Skeletal muscle cell (primary cell): Measurements from ENCODE around the gene ZNF880.
"Not testable (repeated sequence)": the region's sequence is repeated elsewhere in the genome, so short reads cannot be mapped to it uniquely, and the experiment has no call there.

Experiments
- DNase-seq: peaks from one replicate; pipeline ENCODE4 v3.0.0-alpha.2; 2010; ENCODE audit warnings: low read depth
- H3K4me3 ChIP-seq: 2 replicates; pipeline ENCODE4 v1.5.1; 2011; ENCODE audit warnings: low read depth, mild to moderate bottlenecking, control low read depth, low read length, moderate library complexity

ZNF880 gene

DNA sequence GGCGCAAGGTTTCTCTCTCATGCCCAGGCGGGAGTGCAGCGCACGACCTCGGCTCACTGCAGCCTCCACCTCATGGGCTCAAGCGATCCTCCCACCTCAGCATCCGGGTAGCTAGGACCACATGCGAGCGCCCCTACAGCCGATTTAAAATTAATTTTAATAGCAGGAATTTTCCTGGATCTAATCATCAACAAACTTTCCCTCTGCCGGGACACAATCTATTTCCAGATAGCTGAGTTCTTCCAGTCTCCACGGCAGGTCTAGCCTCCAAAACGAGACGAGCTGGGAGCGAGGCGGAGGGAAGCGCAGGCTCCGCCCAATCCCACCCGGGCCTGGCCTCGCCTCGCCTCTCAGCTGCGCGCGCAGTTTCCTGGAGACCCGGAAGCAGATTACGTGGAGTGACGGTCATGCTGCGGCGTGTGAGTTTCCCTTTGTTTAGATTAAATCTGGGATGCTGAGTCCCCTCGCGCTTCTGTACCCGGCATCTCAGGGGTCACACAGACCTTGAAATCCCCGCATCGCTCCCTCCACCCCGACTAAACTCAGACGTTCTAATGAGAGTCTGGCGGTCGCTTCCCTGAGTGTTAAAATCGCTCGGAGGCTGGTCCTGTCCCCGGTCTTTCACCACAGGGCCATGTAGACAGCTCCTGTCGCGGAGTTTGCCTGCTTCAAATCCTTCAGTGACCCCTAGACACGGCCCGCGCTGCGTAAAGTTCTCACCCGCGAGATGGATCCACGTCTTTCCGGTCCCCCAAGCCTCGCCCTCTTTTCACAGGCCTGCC lies at the start of gene ZNF880:
TSS of gene ZNF880 (plus strand) at position 365 of the 782 bp plus-strand sequence. CDS start at position 408, 43 bp downstream.
- DNase-seq, result peak; percentile 72
- peak within 1 kb of the TSS; percentile 67 for H3K4me3 ChIP-seq

DNA sequence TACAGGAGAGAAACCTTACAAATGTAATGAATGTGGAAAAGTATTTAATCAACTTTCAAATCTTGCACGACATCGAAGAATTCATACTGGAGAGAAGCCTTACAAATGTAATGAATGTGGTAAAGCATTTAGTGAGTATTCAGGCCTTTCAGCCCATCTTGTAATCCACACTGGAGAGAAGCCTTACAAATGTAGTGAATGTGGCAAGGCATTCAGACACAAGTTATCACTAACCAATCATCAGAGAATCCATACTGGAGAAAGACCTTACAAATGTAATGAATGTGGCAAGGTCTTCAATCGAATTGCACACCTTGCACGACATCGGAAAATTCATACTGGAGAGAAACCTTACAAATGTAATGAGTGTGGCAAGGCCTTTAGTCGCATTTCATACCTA lies 47.3 kb upstream of the ZNF880 start:
- H3K4me3 ChIP-seq, result no peak overlapping the region
- DNase-seq, result no peak

DNA sequence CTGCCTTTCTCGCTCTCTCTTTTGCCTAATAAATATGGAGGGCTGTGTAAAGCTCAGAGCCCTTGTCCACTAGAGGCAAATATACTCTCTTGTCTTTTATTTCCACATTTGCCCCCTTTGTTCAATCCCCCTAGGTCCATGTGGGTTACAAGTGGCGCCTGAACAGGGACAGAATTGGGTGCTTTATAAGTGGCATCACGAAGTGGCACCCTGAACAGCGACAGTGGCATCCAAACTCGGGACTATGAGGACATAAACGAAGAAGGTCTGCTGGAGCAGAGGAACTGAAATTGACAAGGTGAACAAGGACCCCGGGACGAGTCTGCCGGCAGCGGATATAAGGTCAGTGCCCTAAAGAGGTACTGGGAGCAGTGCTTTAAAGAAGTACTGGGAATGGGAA lies 38.0 kb upstream of the ZNF880 start:
- no peak overlapping the region for H3K4me3 ChIP-seq
- DNase-seq, result no peak

DNA sequence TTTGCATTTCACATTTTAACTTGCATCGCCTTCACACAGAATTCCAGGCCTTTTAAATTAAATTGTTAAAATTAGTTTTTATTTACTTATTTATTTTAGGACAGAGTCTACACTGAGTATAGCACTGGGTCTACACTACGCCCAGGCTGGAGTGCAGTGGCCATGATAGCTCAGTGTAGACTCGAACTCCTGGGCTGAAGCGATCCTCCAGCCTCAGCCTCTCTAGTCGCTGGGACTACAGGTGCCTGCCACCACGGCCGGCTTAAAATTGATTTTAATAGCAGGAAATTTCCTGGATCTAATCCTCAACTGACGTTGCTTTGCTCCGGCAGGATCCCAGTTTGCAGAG lies 34.0 kb upstream of the ZNF880 start:
- DNase-seq, result no peak
- peak overlapping the region; percentile 94 for H3K4me3 ChIP-seq

DNA sequence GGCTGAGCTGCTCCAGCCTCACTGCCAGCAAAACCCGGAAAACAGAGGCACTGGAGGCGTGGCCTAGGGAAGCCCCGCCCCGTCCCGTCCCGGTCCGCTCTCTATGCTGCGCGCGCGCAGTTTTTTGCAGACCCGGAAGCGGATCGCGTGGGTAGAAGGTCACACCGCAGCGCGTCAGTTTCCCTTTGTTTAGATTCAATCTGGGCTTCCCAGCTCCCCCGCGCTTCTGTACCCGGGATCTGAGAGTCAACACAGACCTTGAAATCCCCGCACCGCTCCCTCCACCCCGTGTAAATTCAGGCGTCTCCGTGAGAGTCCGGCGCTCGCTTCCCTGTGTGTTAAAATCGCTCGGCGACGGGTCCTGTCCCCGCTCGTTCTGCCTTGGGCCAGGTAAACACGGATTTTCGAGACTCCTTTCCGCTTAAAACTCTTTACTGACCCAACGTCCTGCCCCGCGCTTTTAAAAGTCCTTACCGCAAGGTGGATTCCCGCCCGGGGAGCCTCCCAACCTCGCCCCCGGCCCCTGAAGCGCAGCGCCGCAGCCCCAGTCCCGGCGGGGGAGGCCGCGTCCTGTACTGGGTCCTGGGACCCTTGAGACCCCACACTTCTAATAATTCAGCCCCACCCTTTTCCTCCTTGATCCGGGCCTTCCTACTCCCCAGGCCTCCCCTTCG lies 33.5 kb upstream of the ZNF880 start, which contains the start of gene ZNF610:
TSS of gene ZNF610 (plus strand) at position 127 of the 674 bp plus-strand sequence. CDS start 12,930 bp downstream, outside the sequence.
- DNase-seq, result peak; percentile 53
- H3K4me3 ChIP-seq, result peak within 1 kb of the TSS; percentile 94

DNA sequence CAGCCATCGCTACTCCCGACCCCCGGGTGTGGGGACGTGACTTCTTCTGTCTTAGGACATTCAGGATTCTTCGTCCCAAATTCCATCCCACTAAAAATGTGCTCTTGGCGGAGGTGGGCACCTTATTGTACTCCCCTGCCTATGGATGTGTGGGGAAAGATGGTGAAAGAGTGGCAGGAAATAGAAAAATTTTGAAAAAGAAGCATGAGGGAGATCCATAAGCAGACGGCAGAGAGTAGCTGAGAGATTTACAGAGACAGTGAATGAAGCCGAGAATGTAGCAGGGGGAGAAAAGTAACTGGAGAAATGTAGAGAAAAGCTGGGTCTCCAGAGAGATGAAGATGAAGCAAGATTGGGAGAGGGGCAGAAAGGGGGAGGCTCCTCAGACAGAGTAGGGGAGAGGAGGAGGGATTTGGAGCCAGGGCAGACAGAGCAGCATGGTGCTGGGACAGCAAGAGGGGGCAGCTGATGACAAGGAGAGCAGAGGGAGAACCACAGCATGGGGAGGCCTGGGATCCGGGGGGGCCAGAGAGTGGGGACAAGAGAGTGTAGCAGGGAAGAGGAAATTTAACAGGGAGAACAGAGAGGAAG lies 32.8 kb upstream of the ZNF880 start:
- peak overlapping the region; percentile 94 for H3K4me3 ChIP-seq
- DNase-seq, result peak; percentile 18

DNA sequence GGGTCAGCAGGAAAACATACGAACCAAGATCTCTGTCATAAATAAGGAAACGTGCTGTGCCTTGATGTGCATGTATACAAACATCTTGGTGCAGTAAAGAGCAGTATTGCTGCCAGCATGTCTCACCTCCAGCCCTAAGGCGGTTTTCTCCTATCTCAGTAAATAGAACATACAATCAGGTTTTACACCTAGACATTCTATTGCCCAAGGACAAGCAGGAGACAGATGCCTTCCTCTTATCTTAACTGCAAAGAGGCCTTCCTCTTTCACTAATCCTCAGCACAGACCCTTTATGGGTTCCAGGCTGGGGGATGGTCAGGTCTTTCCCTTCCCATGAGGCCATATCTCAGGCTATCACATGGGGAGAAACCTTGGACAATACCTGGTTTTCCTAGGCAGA lies 30.7 kb upstream of the ZNF880 start:
- not testable (repeated sequence) for DNase-seq, H3K4me3 ChIP-seq

DNA sequence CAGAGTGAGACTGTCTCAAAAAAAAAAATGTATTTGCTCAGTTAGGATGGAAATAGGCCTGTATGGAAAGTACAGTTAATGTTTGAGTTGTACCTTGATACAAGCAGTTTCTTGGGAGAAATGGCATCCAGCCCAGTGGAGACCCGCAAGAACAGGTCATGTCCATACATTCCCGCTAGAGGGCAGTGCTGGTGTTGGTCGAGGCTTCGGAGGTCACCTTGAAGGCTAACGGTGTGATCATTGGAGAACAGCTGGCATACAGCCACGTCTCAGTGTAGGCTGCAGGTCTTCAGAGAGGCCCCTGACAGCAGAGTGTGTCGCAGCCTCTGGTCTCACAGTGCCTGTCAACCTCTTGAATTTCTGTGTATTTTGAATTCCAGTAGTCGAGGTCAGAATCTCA lies 26.2 kb upstream of the ZNF880 start:
- no peak overlapping the region for H3K4me3 ChIP-seq
- DNase-seq, result no peak

DNA sequence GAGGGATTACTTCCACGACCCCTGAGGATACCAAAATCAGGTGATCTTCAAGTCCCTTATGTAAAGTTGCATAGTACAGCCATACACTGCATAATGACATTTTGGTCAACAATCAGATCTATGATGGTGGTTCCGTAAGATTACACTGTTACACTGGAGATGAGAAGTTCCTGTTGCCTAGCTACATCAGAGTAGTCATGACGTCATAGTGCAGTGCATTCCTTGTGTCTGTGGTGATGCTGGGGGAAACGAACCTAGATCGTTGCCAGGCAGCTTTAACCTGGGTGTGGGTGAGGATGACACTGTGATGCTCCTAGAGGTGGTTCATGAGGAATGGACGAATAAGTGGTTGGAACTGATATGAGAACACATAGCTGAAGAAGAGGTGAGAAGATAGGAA lies 24.6 kb upstream of the ZNF880 start:
- no peak overlapping the region for H3K4me3 ChIP-seq
- DNase-seq, result no peak

DNA sequence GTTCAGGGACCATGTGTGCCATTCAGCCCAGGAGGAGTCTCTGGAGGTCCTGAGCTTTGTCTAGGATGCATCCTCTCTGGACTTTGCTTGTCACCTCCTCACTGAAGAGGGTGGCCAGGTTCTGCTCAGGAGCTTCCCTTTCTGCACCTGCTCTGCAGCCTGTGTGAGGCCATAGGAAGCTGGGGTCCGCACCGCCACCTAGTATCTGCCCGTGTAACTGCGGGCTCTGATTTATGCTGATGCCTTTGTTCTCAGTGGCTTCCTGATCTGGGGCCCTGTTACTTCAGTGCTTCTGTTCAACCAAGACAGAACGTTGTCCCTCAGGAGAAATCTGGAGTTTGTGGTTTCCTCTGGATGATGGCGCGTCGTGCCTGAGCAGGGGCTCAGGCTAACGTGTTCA lies 18.2 kb upstream of the ZNF880 start:
- H3K4me3 ChIP-seq, result no peak overlapping the region
- DNase-seq, result no peak

DNA sequence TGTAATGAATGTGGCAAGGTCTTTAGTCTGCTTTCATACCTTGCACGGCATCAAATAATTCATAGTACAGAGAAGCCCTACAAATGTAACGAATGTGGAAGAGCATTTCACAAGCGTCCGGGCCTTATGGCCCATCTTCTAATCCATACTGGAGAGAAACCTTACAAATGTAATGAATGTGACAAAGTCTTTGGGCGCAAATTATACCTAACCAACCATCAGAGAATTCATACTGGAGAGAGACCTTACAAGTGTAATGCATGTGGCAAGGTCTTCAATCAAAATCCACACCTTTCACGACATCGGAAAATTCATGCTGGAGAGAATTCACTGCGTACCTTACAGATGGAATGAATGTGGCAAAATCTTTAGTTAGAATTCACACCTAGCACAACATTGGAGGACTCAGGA lies 3.3 kb upstream of the ZNF880 start:
- no peak overlapping the region for H3K4me3 ChIP-seq
- no peak for DNase-seq

DNA sequence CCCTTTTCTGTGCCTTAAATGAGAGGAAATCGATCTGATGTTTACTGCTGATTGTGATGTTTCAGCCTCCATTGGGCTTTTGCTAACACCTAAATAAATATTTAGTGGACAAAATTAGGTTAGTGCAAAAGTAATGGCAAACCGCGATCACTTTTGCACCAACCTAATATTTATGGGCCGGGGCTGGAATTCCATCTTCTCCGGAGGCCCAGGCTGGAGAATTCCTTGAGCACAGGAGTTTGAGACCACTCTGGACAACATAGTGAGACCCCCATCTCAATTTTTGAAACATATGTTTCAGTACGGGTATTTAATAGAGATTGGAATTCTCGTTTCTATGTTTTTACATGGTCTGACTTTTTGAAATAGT lies 603 bp downstream of the ZNF880 start:
- peak overlapping the region; percentile 67 for H3K4me3 ChIP-seq
- DNase-seq, result no peak

DNA sequence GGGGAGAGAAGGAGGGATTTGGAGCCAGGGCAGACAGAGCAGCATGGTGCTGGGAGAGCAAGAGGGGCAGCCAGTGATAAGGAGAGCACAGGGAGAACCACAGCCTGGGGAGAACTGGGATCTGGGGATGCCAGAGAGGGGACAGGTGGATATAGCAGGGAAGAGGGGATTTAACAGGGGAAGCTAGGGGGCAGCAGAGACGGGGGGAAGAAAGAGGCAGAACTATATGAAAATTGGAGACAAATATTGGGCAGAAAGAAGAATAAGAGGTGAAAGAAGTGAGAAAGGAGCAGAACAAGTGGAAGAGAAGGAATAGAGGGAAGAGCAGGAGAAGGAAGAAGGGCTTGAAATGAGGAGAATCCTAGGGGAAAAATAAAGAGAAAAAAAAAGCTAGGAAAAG lies 21.4 kb downstream of the ZNF880 start:
- no peak for DNase-seq
- no peak overlapping the region for H3K4me3 ChIP-seq

DNA sequence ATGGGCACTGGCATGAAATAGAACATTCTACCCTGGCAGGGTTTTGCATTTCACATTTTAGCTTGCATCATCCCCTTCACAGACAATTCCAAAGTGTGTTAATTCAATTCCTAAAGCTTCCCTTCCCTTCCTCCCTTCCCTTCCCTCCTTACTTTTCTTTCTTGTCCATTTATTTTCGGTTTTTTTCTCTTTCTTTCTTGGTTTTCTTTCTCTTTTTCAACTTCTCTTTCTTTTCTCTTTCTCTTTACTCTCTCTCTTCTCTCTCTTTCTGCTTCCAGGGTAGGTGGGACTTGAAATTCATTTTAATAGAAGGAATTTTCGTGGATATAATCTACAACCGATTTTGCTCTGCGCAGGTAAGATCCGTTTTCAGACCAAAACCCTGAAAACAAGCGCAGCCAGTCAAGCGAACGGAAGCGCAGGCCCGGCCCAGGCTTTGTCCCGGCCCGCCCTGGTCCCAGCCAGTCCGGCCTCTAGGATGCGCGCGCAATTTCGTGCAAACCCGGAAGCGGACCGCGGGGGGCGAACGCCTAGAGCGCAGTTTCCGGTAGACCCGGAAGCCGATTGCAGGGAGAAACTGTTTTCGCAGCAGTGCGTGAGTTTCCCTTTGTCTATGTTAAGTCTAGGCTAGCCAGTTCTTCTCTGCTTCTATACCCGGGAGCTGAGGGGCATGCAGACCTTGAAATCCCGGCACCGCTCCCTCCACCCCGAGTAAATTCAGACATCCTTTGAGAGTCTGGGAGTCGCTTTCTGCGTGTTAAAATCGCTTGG lies 27.8 kb downstream of the ZNF880 start, which contains the start of gene ZNF528:
TSS of gene ZNF528 (plus strand) at position 540 of the 771 bp plus-strand sequence. CDS start 4,165 bp downstream, outside the sequence.
- peak within 1 kb of the TSS; percentile 83 for H3K4me3 ChIP-seq
- DNase-seq, result peak; percentile 82

DNA sequence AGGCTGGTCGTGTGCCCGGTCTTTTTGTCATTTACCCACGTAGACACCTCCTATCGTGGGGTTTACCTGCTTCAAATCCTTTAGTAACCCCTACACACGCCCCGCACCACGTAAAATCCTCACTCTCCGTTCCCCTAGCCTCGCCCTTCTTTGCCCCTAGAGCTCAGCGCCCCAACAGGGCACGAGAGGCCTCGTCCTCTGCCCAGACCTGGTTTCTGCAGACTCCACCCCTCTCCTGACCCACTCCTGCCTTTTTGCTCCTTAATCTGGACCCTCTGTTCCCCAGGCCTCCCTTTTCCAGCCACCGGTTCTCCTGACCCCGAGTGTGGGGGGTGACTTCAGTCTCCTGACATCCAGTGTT lies 28.3 kb downstream of the ZNF880 start:
- no peak for DNase-seq
- H3K4me3 ChIP-seq, result peak overlapping the region; percentile 83

DNA sequence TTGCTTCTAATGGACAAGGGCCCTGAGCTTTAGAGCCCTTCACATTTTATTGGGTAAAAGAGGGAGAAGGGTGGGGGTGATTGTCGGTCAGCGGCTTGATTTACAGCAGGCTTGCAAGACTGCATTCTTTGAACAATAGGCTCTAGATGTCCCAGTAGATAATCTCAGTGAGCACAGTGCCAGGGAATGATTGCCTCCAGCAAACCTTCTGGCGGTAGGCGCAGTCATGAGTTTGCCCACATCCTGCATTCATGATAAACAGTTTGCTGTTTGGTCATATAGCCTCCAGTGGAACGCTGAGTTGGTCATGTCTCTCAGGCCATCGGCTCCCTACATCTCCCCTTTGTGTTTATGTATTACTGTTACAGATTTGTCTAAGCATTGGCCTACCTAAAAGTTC lies 40.6 kb downstream of the ZNF880 start:
- no peak for DNase-seq
- no peak overlapping the region for H3K4me3 ChIP-seq

DNA sequence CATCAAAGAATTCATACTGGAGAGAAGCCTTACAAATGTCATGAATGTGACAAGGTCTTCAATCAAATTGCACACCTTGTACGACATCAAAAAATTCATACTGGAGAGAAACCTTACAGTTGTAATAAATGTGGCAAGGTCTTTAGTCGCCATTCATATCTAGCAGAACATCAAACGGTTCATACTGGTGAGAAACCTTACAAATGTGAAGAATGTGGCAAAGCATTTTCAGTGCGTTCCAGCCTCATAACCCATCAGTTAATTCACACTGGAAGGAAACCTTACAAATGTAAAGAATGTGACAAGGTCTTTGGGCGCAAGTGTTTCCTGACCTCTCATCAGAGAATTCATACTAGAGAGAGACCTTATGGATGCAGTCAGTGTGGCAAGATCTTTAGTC lies 46.0 kb downstream of the ZNF880 start:
- no peak for DNase-seq
- no peak overlapping the region for H3K4me3 ChIP-seq

DNA sequence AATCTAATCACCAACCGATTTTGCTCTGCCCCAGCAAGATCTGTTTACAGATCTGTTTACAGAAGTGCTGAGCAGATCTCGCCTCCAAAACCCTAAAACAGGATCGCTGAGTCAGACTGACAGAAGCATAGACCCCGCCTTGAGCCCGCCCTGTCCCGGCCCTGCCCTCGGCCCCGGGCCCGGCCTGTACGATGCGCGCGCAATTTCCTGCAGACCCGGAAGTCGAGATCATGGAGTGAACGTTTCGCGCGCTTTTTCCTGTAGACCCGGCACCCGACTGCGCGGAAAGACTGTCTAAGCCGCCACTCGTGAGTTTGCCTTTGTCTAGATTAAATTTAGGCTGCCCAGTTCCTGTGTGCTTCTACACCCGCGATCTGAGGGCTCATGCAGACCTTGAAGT lies 59.2 kb downstream of the ZNF880 start, which contains the start of gene ZNF534:
TSS of gene ZNF534 (plus strand) at position 212 of the 400 bp plus-strand sequence. CDS start 2,327 bp downstream, outside the sequence.
- no peak within 1 kb of the TSS for H3K4me3 ChIP-seq
- DNase-seq, result no peak
